CD4-positive, alpha-beta T cell treated with Interferon alpha-2 for 1 hour (primary cell): Measurements from ENCODE around the gene IL1A.
A peak's percentile ranks its signal among the peaks of the same experiment; 100 is the strongest.
"Not testable (repeated sequence)": the region's sequence is repeated elsewhere in the genome, so short reads cannot be mapped to it uniquely, and the experiment has no call there.

Experiments
- DNase-seq, 2 donors: peaks; one replicate each; pipeline ENCODE4 v3.0.0-alpha.2; 2020 to 2022

Gene IL1A

GRCh38 chr2:112784199-112785189, at the start of gene IL1A:
TSS of gene IL1A (minus strand) at chr2:112784493. CDS start at chr2:112783770, 723 bp downstream.
- peak in 1 of 2 donors; percentile 43 for DNase-seq

- no peak for DNase-seq
These were observed 49.7 kb upstream of the IL1A start for GRCh38 chr2:112833976-112834375.

GRCh38 chr2:112833639-112833931, 49.3 kb upstream of the IL1A start:
- DNase-seq = not testable (repeated sequence)

GRCh38 chr2:112832841-112833638, 48.7 kb upstream of the IL1A start:
- DNase-seq = peak in 1 of 2 donors; percentile 34

- DNase-seq = peak in 1 of 2 donors; percentile 45
These were observed 47.9 kb upstream of the IL1A start for GRCh38 chr2:112831946-112832840.

GRCh38 chr2:112831513-112831845, 47.2 kb upstream of the IL1A start:
- DNase-seq = peak in 1 of 2 donors; percentile 21

GRCh38 chr2:112830682-112831512, 46.6 kb upstream of the IL1A start:
- no peak for DNase-seq

- peak in 1 of 2 donors; percentile 32 for DNase-seq
These were observed 45.8 kb upstream of the IL1A start for GRCh38 chr2:112829961-112830681.

- peak in 1 of 2 donors; percentile 22 for DNase-seq
These were observed 45.0 kb upstream of the IL1A start for GRCh38 chr2:112829101-112829960.

GRCh38 chr2:112828251-112828691, 44.0 kb upstream of the IL1A start:
- DNase-seq = no peak

GRCh38 chr2:112827604-112828185, 43.4 kb upstream of the IL1A start:
- DNase-seq = no peak

- no peak for DNase-seq
These were observed 42.7 kb upstream of the IL1A start for GRCh38 chr2:112827009-112827408.

GRCh38 chr2:112825706-112826105, 41.4 kb upstream of the IL1A start:
- no peak for DNase-seq

GRCh38 chr2:112824694-112825085, 40.4 kb upstream of the IL1A start:
- no peak for DNase-seq

- no peak for DNase-seq
These were observed 37.4 kb upstream of the IL1A start for GRCh38 chr2:112821682-112822081.

- no peak for DNase-seq
These were observed 36.8 kb upstream of the IL1A start for GRCh38 chr2:112821142-112821541.

GRCh38 chr2:112820343-112820742, 36.0 kb upstream of the IL1A start:
- DNase-seq = no peak

- no peak for DNase-seq
These were observed 34.8 kb upstream of the IL1A start for GRCh38 chr2:112819081-112819480.

- DNase-seq = no peak
These were observed 34.0 kb upstream of the IL1A start for GRCh38 chr2:112818094-112818902.
